ENCODE data around the gene ACIN1. TPM values are rescaled to one million over a fixed set of nuclear protein-coding genes. Genes with fewer than 3 reads are reported as not detected.

Gene ACIN1
- total RNA-seq, 1 experiment from 2014 or later: 333 TPM

GRCh38 chr14:23080474-23080873 is 14.5 kb downstream of the ACIN1 start:
- Histone ChIP-seq H2BK20ac (ENCODE audit: low read depth, low read length, poor library complexity, severe bottlenecking) (no peak overlapping the region), H3K9me3 (ENCODE audit: control insufficient read depth, low read depth, low read length) (no peaks in the 10 kb centered on the region), H2AK5ac (ENCODE audit: insufficient read length, low read length) (no peak overlapping the region), H2BK12ac (ENCODE audit: insufficient read length, low read depth, low read length) (no peak overlapping the region), H2BK120ac (ENCODE audit: low read depth, low read length, poor library complexity, severe bottlenecking) (no peak overlapping the region), H2AFZ (ENCODE audit: low read length) (no peak overlapping the region), H3T11ph (ENCODE audit: low read length) (no peak overlapping the region), H4K8ac (replicated peaks; ENCODE audit: insufficient read length, low read depth, low read length) (no peak overlapping the region), H3K4me1 (ENCODE audit: insufficient read depth, low read length) (no peaks in the 10 kb centered on the region), H3K4me2 (ENCODE audit: insufficient read depth, insufficient read length, low read length) (no peak overlapping the region), H3K23ac (ENCODE audit: insufficient read length, low read depth, low read length) (no peak overlapping the region), H3K79me1 (ENCODE audit: insufficient read depth, low read depth, low read length, poor library complexity, severe bottlenecking) (no peaks in the 10 kb centered on the region), H3K14ac (ENCODE audit: insufficient read depth, low read length) (no peak overlapping the region), H4K20me1 (ENCODE audit: control insufficient read depth, insufficient read depth, insufficient read length) (no peaks in the 10 kb centered on the region), H3K27me3 (ENCODE audit: insufficient read depth, low read length) (no peaks in the 10 kb centered on the region), H3K79me2 (ENCODE audit: insufficient read depth, low read length) (no peaks in the 10 kb centered on the region), H3K56ac (ENCODE audit: insufficient read length, low read depth, low read length) (no peak overlapping the region), H3K18ac (ENCODE audit: insufficient read length, low read depth, low read length) (no peak overlapping the region), H3K9ac (ENCODE audit: extremely low read depth, insufficient read length, low read length) (no peak overlapping the region), H4K5ac (ENCODE audit: insufficient read length, low read depth, low read length) (no peak overlapping the region), H3K4ac (ENCODE audit: low read depth, low read length) (no peak overlapping the region), H3K27ac (ENCODE audit: insufficient read length, low read depth, low read length) (no peak overlapping the region), H2BK5ac (ENCODE audit: insufficient read length, low read length) (no peak overlapping the region), H3K23me2 (ENCODE audit: insufficient read length, low read depth, low read length, poor library complexity, severe bottlenecking) (no peaks in the 10 kb centered on the region), H4K91ac (ENCODE audit: insufficient read length, low read depth, low read length) (no peak overlapping the region), H2BK15ac (ENCODE audit: low read depth, low read length) (no peak overlapping the region)
- no peak for TF ChIP-seq CTCF (conservative IDR thresholded peaks at IDR 0.05)
- H3K27ac Mint-ChIP-seq: no peak overlapping the region; a peak in 1 of 7 replicates
- no CpG with 5 or more reads among the region's 1 CpG for WGBS (ENCODE audit: extremely low coverage, insufficient read length, low lambda C conversion rate)
- no peaks in the 10 kb centered on the region; a peak in 1 of 5 replicates for H3K9me3 Mint-ChIP-seq
- H3K4me3 Mint-ChIP-seq: no peak overlapping the region
- DNase-seq: no peak
- peaks cover 56 to 94% (median 85%) of the 10 kb centered on the region in 3 experiments; a peak in 6 of 7 replicates for H3K36me3 Mint-ChIP-seq (ENCODE audit: insufficient read depth in 1 of 3, low read depth in 3 of 3)
- no peaks in the 10 kb centered on the region for H3K4me1 Mint-ChIP-seq
- no peaks in the 10 kb centered on the region for H3K27me3 Mint-ChIP-seq (ENCODE audit: low read depth)
